HK-2 (cell line): ENCODE measurements around the gene ZSCAN5B.
"Not testable (repeated sequence)": the region's sequence is repeated elsewhere in the genome, so short reads cannot be mapped to it uniquely, and the experiment has no call there.

Experiments used
- DNase-seq: peaks from one replicate; pipeline ENCODE4 v3.0.0-alpha.2; 2018; ENCODE audit not compliant: unreplicated experiment

ZSCAN5B gene, protein sequence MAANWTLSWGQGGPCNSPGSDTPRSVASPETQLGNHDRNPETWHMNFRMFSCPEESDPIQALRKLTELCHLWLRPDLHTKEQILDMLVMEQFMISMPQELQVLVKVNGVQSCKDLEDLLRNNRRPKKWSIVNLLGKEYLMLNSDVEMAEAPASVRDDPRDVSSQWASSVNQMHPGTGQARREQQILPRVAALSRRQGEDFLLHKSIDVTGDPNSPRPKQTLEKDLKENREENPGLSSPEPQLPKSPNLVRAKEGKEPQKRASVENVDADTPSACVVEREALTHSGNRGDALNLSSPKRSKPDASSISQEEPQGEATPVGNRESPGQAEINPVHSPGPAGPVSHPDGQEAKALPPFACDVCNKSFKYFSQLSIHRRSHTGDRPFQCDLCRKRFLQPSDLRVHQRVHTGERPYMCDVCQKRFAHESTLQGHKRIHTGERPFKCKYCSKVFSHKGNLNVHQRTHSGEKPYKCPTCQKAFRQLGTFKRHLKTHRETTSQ

DNA sequence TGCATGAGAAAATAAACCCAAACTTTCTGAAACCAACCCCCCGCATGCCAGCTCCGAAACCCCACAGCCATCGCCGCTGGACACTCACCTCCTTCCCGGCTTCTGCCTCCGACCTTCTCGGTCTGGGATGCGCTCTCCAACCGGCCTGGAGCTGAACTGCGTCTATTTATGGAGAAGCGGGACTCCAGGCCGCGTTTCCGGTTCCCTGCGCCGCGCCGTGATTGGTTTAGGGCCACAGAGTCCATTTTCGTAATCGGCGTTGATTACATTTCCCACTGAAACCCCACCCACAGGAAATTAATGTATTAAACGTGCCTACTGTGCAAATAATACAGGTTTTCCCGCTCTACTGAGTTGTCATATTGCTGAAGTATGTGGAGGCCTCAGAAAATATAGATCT lies at the start of gene ZSCAN5B:
ZSCAN5B (minus strand) TSS at position 138 of the 400 bp plus-strand sequence. CDS start 4,731 bp downstream, outside the sequence.
- DNase-seq: not testable (repeated sequence)

DNA sequence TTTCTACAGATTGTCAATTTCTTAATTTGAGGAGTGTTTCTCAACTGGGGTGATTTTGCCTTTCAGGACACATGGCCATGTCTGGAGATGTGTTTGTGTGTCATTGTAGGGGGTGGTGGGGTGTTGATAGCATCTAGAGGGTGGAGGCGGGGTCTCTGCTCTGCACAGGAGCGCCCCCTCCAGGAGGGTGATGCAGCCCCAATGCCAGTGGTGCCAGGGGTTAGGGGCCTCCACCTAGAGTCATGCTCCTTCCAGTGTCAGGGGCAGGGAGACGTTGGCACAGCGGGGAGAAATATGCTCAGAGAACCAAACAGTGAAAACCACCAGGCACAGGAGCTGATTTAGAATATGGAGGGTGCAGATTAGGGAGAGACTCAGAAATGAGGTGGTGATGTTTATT lies 48.2 kb upstream of the ZSCAN5B start:
- not testable (repeated sequence) for DNase-seq

DNA sequence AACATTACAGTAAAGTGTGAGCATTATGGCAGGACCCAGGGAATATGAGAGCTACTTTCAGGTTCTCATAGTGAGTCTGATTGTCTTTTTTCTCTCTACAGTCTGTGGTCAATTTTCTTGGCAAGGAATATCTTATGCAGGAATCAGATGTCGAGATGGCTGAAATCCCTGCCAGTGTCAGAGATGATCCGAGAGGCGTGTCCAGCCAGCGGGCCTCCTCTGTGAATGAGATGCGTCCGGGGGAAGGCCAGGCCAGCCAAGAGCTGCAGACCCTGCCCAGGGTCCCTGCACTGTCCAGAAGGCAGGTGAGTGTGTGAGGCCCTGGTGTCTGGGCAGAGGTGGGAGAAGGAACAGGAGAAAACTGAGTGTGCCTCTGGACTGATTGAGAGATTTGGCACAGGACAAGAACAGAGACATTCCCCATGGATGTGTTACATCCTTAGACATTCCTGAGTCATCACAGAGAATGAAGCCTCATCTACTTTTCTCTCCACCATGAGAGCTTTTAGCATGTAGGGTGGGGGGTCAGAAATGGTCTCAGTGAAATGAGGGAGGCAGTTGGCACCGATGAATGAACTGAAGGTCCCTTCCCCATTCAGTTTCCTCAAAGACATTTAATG lies 47.6 kb upstream of the ZSCAN5B start:
- DNase-seq: no peak

DNA sequence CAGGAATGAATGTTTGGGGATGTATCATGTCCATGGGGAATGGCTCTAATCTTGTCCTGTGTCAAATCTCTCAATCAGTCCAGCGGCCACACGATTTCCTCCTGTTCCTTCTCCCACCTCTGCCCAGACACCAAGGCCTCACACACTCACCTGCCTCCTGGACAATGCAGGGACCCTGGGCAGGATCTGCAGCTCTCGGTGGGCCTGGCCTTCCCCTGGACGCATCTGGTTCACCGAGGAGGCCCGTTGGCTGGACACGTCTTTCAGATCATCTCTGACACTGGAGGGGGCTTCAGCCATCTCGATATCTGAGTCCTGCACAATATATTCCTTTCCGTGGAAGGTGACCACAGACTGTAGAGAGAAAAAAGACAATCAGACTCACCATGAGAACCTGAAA lies 25.9 kb upstream of the ZSCAN5B start:
- DNase-seq: no peak

DNA sequence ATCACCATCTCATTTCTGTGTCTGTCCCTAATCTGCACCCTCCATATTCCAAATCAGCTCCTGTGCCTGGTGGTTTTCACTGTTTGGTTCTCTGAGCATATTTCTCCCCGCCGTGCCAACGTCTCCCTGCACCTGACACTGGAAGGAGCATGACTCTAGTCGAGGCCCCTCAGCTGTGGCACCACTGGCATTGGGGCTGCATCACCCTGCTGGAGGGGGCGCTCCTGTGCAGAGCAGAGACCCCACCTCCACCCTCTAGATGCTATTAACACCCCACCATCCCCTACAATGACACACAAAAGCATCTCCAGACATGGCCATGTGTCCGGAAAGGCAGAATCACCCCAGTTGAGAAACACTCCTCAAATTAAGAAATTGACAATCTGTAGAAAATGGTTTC lies 25.3 kb upstream of the ZSCAN5B start:
- no peak for DNase-seq

DNA sequence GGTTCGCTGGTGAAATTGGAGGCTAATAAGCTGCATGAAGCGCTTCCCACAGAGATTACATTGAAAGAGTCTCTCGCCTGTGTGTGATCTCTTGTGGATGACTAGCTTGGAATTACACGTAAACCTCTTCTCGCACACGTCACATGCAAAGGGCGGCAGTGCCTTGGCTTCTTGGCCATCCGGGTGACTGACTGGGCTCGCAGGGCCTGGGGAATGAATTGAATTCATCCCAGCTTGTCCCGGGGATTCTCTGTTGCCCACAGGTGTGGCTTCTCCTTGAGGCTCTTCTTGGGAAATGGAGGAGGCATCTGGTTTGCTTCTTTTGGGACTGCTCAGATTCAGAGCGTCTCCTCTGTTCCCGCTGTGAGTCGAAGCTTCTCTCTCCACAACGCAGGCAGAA lies 24.3 kb upstream of the ZSCAN5B start:
- DNase-seq: no peak

DNA sequence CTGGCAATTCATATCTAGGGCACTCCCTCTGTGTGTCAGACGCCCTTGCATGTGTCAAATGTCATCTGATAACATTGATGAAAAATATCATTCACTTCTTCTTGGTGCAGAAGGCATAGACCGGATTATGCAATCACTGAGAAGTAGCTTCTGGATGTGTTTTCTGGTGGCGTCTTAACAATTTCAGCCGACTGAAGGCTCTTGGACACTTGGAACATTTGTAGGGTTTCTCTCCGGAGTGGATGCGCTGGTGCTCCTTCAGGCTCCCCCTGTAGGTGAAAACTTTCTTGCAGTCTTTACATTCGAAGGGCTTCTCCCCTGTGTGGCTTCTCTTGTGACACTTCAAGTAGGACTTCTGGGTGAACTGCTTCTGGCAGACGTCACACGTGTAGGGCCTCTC lies 23.9 kb upstream of the ZSCAN5B start:
- DNase-seq: not testable (repeated sequence)

DNA sequence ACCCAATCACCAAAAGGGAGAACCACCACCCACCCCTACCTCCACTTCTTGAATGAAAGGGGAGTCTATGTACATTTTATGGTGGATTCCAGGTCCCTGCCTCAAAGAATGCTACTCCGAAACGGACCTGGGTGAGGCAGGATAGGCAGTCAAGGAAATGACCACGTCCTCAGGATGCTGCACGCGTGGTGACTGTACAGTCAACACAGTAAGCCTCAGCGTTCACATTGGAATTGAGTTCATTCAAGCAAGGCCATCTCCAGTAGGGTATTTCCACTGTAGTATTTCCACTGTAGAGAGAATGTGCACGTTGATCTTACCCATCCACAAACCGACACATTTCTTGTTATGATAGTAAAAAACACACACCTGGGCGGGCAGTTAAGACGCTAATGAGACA lies 21.4 kb upstream of the ZSCAN5B start:
- DNase-seq: no peak

DNA sequence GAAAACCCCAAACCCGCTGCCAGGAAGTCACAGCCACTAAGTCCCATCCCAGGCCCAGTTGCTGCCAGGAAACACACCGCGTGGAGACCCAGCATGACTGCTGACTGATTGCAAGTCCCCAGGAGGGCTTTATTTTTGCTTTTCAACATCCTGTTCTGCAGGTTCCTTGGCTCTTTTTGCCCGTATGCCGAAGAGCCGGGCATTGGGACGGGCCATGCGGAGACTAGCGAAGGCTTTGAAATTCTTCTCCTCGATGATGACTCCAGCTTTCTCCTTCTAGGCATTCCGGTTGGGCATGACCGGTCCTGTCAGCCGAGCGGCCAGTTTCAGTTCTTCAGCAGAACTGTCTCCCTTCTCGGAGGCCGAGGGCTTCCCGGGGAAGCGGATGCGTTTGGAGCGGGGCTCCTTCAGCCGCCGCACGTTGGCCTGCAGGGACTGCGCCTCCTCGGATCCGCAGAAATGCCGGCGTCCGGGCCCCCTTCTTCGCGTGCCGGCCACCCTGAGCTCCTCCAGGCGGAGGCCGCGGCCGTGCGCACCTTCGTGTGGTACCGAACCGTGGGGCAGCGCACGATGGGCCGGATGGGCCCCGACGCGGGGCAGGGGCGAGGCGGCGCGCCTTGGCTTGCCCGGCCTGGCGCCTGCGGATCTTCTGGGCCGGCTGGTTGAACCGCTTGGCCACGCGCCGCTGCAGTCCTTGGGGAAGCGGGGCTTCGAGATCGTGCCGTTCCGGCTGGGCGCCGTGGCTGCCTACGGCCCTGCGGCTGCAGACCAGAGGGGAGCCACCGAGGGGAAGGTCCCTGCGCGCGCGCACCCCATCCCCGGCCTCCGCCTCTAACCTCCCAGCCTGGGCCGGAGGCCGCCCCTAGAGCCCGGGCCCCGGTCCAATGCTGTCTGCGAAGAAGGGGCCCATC lies 19.7 kb upstream of the ZSCAN5B start:
- DNase-seq: no peak

DNA sequence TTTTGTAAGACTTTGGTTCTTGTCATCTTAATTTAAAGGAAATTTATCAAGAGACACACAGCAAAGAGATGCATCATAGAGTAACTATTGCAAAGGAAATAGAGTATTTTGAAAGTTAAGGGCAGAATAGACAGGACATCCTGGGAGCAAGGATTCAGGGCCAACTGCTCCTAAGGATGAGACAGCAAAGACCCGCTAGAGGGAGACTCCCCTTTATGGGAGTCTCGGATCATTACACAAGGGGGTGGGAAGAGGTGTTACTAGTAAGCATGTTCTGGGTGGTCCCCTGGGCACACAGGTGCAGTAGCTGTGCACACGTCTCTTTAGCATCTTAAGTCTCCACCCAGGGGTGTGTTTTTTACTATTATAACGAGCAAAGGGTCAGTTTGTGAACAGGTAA lies 14.1 kb upstream of the ZSCAN5B start:
- DNase-seq: no peak

DNA sequence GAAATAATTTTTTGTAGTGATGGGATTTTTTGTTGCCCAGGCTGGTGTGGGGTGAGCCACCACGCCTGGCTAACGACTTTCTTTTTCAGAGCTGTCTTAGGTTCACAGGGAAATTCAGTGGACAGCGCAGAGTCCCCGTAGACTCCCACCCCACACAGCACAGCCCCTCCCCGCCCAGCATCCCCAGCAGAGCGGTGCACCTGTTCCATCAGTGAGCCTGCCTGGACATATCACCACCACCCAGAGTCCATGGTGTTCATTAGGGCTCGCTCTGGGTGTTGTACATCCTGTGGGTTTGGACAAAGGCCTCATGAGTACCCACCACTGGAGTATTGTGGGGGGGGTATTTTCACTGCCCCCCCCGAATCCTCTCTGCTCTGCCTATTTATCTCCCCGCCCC lies 12.5 kb upstream of the ZSCAN5B start:
- not testable (repeated sequence) for DNase-seq

DNA sequence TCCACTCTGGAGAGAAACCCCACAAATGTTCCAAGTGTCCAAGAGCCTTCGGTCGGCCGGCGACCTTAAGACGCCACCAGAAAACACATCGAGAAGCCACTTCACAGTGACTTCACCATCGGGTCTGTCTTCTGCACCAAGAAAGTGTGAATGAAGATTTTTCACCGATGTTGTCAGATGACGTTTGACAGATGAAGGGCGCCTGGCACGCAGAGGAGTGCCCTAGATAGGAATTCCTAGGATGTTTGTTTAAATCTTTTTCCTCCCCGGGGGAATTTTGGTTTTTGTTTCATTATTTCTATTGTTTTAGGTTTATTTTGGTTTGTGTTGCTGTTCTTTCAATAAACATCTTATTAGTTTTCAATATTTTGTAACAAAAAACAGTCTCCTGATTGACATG lies 11.5 kb upstream of the ZSCAN5B start:
- no peak for DNase-seq

DNA sequence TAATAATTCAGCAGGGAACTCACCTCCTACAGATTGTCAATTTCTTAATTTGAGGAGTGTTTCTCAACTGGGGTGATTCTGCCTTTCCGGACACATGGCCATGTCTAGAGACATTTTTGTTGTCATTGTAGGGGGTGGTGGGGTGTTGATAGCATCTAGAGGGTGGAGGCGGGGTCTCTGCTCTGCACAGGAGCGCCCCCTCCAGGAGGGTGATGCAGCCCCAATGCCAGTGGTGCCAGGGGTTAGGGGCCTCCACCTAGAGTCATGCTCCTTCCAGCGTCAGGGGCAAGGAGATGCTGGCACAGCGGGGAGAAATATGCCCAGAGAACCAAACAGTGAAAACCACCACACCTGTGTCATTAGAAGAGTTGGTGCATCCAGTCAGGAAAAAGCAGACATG lies 10.0 kb upstream of the ZSCAN5B start:
- DNase-seq: not testable (repeated sequence)

DNA sequence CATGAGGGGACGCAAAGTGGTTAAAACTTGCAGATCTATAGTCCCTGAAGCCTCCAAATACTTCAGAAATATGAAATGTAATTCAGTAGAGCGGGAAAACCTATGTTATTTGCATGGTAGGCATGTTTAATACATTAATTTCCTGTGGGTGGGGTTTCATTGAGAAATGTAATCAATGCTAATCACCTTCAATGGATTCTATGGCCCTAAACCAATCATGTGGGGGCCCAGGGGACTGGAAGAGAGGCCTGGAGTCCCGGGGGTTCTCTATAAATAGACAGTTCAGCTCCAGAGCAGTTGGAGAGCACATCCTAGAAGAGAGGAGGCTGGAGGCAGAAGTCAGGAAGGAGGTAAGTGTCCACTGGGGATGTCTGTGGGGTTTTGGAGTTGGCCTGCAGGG lies 4.4 kb upstream of the ZSCAN5B start, which contains the start of gene ZSCAN5C:
ZSCAN5C (plus strand) TSS at position 301 of the 400 bp plus-strand sequence. CDS start 3,641 bp downstream, outside the sequence.
- no peak for DNase-seq

DNA sequence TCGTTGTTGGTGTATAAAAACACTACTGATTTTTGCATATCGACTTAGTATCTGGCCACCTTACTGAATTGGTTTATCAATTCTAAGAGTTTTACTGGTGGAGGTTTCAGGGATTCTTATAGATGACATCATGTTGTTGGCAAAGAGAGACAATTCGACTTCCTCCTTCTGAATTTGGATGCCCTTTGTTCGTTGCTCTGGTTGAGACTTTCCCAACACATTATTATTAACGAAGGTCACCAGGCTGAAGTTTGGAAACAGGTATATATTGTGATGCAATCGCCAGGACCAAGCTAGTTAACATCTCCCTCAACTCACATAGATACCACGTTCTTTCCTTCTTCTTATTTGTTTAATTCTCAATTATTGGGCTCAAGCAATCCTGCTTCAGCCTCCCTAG lies 2.1 kb upstream of the ZSCAN5B start:
- DNase-seq: no peak

DNA sequence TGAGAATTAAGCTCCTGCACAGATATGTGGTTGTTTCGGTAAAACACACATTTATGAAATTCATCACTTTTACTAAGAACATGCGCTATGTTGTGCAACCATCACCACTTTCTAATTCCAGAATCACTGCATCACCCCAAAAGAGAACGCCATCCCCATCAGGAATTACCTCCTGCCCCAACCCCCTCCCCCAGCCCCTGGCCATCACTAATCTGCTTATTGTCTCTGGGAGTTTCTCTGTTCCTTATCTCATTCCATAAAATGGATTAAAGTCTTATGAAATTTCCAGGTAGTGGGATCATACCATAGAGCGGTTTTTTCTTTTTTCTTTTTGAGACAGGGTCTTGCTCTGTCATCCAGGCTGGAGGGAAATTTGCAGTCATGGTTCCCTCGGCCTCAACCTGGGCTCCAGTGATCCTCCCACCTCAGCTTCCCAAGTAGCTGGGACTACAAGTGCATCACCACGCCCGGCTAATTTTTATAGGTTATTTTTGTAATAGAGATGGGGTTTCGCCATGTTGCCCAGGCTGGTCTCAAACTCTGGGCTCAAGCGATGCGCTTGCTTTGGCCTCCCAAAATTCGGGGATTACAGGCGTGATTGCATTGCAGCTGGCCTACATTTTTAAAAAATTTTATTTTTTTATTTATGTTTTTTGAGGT lies 3.5 kb downstream of the ZSCAN5B start:
- DNase-seq: no peak

DNA sequence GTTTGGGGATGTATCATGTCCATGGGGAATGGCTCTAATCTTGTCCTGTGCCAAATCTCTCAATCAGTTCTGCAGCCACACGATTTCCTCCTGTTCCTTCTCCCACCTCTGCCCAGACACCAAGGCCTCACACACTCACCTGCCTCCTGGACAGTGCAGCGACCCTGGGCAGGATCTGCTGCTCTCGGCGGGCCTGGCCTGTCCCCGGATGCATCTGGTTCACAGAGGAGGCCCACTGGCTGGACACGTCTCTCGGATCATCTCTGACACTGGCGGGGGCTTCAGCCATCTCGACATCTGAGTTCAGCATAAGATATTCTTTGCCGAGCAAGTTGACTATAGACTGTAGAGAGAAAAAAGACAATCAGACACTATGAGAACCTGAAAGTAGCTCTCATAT lies 5.9 kb downstream of the ZSCAN5B start:
- no peak for DNase-seq

DNA sequence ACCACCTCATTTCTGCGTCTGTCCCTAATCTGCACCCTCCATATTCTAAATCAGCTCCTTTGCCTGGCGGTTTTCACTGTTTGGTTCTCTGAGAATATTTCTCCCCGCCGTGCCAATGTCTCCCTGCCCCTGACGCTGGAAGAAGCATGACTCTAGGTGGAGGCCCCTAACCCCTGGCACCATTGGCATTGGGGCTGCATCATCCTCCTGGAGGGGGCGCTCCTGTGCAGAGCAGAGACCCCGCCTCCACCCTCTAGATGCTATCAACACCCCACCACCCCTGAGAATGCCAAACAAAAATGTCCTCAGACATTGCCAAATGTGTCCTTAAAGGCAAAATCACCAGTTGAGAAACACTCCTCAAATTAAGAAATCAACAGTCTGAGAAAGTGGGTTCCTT lies 6.5 kb downstream of the ZSCAN5B start:
- DNase-seq: no peak

DNA sequence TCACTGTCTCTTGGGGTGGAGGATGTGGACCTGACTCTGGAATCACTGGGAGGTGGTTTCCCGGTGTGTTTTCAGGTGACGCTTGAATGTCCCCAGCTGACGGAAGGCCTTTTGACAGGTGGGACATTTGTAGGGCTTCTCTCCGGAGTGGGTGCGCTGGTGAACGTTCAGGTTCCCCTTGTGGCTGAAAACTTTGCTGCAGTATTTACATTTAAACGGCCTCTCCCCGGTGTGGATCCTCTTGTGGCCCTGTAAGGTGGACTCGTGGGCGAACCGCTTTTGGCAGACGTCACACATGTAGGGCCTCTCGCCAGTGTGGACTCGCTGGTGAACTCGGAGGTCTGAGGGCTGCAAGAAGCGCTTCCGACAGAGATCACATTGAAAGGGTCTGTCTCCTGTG lies 7.8 kb downstream of the ZSCAN5B start:
- no peak for DNase-seq

DNA sequence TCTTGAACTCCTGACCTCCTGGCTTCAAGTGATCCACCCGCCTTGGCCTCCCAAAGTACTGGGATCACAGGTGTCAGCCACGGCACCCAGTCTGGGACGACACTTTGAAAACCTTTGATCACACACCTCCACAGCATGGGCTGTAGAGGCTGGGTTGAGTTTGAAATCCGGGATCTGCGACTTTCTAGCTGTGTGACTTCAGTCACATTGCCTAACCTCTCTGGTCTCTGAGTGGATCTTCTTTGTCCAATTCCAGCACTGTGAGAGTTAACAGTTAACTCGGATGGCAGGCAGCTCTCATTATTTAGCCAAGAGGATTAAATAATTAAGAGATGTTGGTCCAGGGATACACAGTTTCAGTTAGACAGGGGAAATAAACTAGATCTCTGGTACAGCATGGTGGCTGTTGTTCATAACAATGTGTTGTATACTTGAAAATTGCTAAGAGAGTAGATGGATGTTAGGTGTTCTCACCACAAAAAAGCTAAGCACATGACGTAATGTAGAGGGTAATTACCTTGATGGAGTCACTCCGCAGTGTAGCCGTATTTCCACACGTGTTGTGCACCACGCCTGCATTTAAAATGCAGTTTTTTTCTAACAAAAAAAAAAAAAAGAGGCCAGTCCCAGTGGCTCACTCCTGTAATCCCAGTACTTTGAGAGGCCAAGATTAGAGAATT lies 19.9 kb downstream of the ZSCAN5B start:
- DNase-seq: no peak

DNA sequence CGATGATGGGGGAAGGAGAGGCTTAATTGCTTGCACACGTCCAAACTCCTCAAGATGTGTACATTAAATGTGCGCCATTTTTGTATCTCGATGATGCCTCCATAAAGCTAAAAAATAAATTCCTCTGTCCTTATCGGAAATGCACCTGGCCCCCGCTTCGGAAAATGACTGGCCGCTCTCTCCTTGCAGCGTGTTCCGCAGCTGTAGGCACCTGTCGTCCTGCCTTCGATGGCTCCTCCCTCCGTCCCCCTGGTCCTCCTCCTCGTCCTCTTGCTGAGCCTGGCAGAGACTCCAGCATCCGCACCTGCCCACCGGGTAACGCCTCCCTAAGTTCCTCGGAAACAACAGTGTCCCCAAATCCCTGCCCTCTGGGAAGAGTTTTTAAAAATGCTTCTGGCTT lies 20.7 kb downstream of the ZSCAN5B start:
- no peak for DNase-seq
